ENCODE results near the gene CALCOCO1.

GRCh38 chr12:53709671-53710070 is 17.6 kb downstream of the CALCOCO1 start:
- TF ChIP-seq EP300 (IDR thresholded peaks at IDR 0.05) (no peak), POLR2A (IDR thresholded peaks at IDR 0.05) (no peak)
- TF ChIP-seq, protein P1, sequence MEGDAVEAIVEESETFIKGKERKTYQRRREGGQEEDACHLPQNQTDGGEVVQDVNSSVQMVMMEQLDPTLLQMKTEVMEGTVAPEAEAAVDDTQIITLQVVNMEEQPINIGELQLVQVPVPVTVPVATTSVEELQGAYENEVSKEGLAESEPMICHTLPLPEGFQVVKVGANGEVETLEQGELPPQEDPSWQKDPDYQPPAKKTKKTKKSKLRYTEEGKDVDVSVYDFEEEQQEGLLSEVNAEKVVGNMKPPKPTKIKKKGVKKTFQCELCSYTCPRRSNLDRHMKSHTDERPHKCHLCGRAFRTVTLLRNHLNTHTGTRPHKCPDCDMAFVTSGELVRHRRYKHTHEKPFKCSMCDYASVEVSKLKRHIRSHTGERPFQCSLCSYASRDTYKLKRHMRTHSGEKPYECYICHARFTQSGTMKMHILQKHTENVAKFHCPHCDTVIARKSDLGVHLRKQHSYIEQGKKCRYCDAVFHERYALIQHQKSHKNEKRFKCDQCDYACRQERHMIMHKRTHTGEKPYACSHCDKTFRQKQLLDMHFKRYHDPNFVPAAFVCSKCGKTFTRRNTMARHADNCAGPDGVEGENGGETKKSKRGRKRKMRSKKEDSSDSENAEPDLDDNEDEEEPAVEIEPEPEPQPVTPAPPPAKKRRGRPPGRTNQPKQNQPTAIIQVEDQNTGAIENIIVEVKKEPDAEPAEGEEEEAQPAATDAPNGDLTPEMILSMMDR (IDR thresholded peaks at IDR 0.05) = no peak
